H9 (cell line): ENCODE data around the gene THEM5. TPM values are rescaled to one million over a fixed set of nuclear protein-coding genes. Genes with fewer than 3 reads are reported as not detected.

Source experiments
- DNase-seq: peaks from one replicate; pipeline ENCODE4 v3.0.0-alpha.2; 2017
- H2AFZ ChIP-seq: one replicate; pipeline ENCODE4 v1.6.1; 2013; ENCODE audit warnings: mild to moderate bottlenecking, low read length, control low read depth, moderate library complexity
- H2AK5ac ChIP-seq: 2 replicates; pipeline ENCODE4 v1.6.1; 2013; ENCODE audit warnings: low read length, control low read depth, mixed read lengths; ENCODE audit not compliant: insufficient read length
- H2BK120ac ChIP-seq: one replicate; pipeline ENCODE4 v1.6.1; 2013; ENCODE audit warnings: low read depth, mild to moderate bottlenecking, low read length, control low read depth, inconsistent platforms; ENCODE audit not compliant: poor library complexity, severe bottlenecking
- H2BK12ac ChIP-seq: 2 replicates; pipeline ENCODE4 v1.6.1; 2013; ENCODE audit warnings: low read length, control low read depth, mixed read lengths, low read depth; ENCODE audit not compliant: insufficient read length
- H2BK15ac ChIP-seq: 2 replicates; pipeline ENCODE4 v1.6.1; 2013; ENCODE audit warnings: low read depth, low read length, control low read depth
- H2BK20ac ChIP-seq: one replicate; pipeline ENCODE4 v1.6.1; 2013; ENCODE audit warnings: low read depth, mild to moderate bottlenecking, low read length, control low read depth, inconsistent platforms; ENCODE audit not compliant: poor library complexity, severe bottlenecking
- H2BK5ac ChIP-seq: 2 replicates; pipeline ENCODE4 v1.6.1; 2013; ENCODE audit warnings: low read length, control low read depth, mixed read lengths; ENCODE audit not compliant: insufficient read length
- H3K14ac ChIP-seq: 2 replicates; pipeline ENCODE4 v1.6.1; 2013; ENCODE audit warnings: low read length, control low read depth; ENCODE audit not compliant: insufficient read depth
- H3K18ac ChIP-seq: 2 replicates; pipeline ENCODE4 v1.6.1; 2013; ENCODE audit warnings: low read depth, mild to moderate bottlenecking, mixed read lengths, low read length, control low read depth; ENCODE audit not compliant: insufficient read length
- H3K23ac ChIP-seq: 2 replicates; pipeline ENCODE4 v1.6.1; 2013; ENCODE audit warnings: low read length, control low read depth, mixed read lengths, low read depth; ENCODE audit not compliant: insufficient read length
- H3K23me2 ChIP-seq: 2 replicates; pipeline ENCODE4 v1.6.1; 2013; ENCODE audit warnings: low read depth, mild to moderate bottlenecking, mixed read lengths, low read length, control low read depth; ENCODE audit not compliant: insufficient read length, poor library complexity, severe bottlenecking
- H3K27ac ChIP-seq: 2 replicates; pipeline ENCODE4 v1.5.1; 2013; ENCODE audit warnings: low read length, control low read depth, mixed read lengths, low read depth; ENCODE audit not compliant: insufficient read length
- H3K27me3 ChIP-seq: 2 replicates; pipeline ENCODE4 v1.6.1; 2013; ENCODE audit warnings: low read length, control low read depth, inconsistent platforms; ENCODE audit not compliant: insufficient read depth
- H3K4ac ChIP-seq: 2 replicates; pipeline ENCODE4 v1.6.1; 2013; ENCODE audit warnings: low read depth, mild to moderate bottlenecking, control low read depth, inconsistent platforms, low read length, moderate library complexity
- H3K4me1 ChIP-seq: 2 replicates; pipeline ENCODE4 v1.6.1; 2013; ENCODE audit warnings: low read length, control low read depth, inconsistent platforms; ENCODE audit not compliant: insufficient read depth
- H3K4me2 ChIP-seq: 2 replicates; pipeline ENCODE4 v1.6.1; 2013; ENCODE audit warnings: low read length, control low read depth, mixed read lengths; ENCODE audit not compliant: insufficient read length, insufficient read depth
- H3K56ac ChIP-seq: 2 replicates; pipeline ENCODE4 v1.6.1; 2013; ENCODE audit warnings: low read depth, mild to moderate bottlenecking, mixed read lengths, low read length, control low read depth; ENCODE audit not compliant: insufficient read length
- H3K79me1 ChIP-seq: 2 replicates; pipeline ENCODE4 v1.6.1; 2013; ENCODE audit warnings: low read depth, mild to moderate bottlenecking, moderate library complexity, low read length, control low read depth, inconsistent platforms; ENCODE audit not compliant: insufficient read depth, poor library complexity, severe bottlenecking
- H3K79me2 ChIP-seq: 2 replicates; pipeline ENCODE4 v1.6.1; 2013; ENCODE audit warnings: low read length, control low read depth, inconsistent platforms; ENCODE audit not compliant: insufficient read depth
- H3K9ac ChIP-seq: 2 replicates; pipeline ENCODE4 v1.6.1; 2013; ENCODE audit warnings: low read length, control low read depth, mixed read lengths; ENCODE audit not compliant: insufficient read length; ENCODE audit errors: extremely low read depth
- H3K9me3 ChIP-seq: one replicate; pipeline ENCODE4 v1.6.1; 2013; ENCODE audit warnings: low read depth, low read length, inconsistent platforms; ENCODE audit not compliant: control insufficient read depth
- H3T11ph ChIP-seq: one replicate; pipeline ENCODE4 v1.6.1; 2013; ENCODE audit warnings: mild to moderate bottlenecking, low read length, control low read depth, inconsistent platforms
- H4K20me1 ChIP-seq: one replicate; pipeline ENCODE4 v1.6.1; 2013; ENCODE audit not compliant: control insufficient read depth, insufficient read length, insufficient read depth
- H4K5ac ChIP-seq: 2 replicates; pipeline ENCODE4 v1.6.1; 2013; ENCODE audit warnings: low read depth, mild to moderate bottlenecking, mixed read lengths, low read length, control low read depth; ENCODE audit not compliant: insufficient read length
- H4K8ac ChIP-seq: replicated peaks from 2 replicates; pipeline ENCODE4 v1.6.1; 2013; ENCODE audit warnings: low read length, control low read depth, mixed read lengths, low read depth; ENCODE audit not compliant: insufficient read length
- H4K91ac ChIP-seq: 2 replicates; pipeline ENCODE4 v1.6.1; 2013; ENCODE audit warnings: low read depth, mild to moderate bottlenecking, moderate library complexity, mixed read lengths, low read length, control low read depth; ENCODE audit not compliant: insufficient read length
- H3K27ac Mint-ChIP-seq, 3 experiments: 2 replicates in 2 of 3; 3 replicates in 1 of 3; pipeline ENCODE4 v1.8.0; 2020 to 2021; ENCODE audit warnings: mixed read lengths in 3 of 3, mild to moderate bottlenecking in 1 of 3, moderate library complexity in 1 of 3
- H3K27me3 Mint-ChIP-seq: 2 replicates; pipeline ENCODE4 v1.8.0; 2021; ENCODE audit warnings: low read depth, mild to moderate bottlenecking, moderate library complexity, mixed read lengths
- H3K36me3 Mint-ChIP-seq, 3 experiments: 2 replicates in 2 of 3; 3 replicates in 1 of 3; pipeline ENCODE4 v1.8.0; 2020 to 2021; ENCODE audit warnings: low read depth in 3 of 3, mixed read lengths in 3 of 3; ENCODE audit not compliant: insufficient read depth in 1 of 3
- H3K4me1 Mint-ChIP-seq, 2 experiments: 2 replicates each; pipeline ENCODE4 v1.8.0; 2020; ENCODE audit warnings: mixed read lengths in 2 of 2
- H3K4me3 Mint-ChIP-seq, 2 experiments: 2 replicates in 1 of 2; 3 replicates in 1 of 2; pipeline ENCODE4 v1.8.0; 2020 to 2021; ENCODE audit warnings: mild to moderate bottlenecking in 2 of 2, mixed read lengths in 2 of 2, moderate library complexity in 1 of 2
- H3K9me3 Mint-ChIP-seq, 2 experiments: 2 replicates in 1 of 2; 3 replicates in 1 of 2; pipeline ENCODE4 v1.8.0; 2020; ENCODE audit warnings: mild to moderate bottlenecking in 2 of 2, mixed read lengths in 2 of 2, moderate library complexity in 1 of 2
- CTCF ChIP-seq: fragments of 200-600 bp; sonication (generic); conservative IDR thresholded peaks from 3 replicates; pipeline ENCODE4 v1.8.0; 2021; ENCODE audit warnings: antibody characterized with exemption, mild to moderate bottlenecking
- WGBS: extraction: QIAGEN DNeasy Blood & Tissue Kit; methylation state at CpG from one replicate; pipeline ENCODE4 v1.1.7; 2013; ENCODE audit warnings: missing lambda C conversion rate, low lambda C conversion rate, mixed read lengths; ENCODE audit not compliant: insufficient read length; ENCODE audit errors: extremely low coverage; 5-methylcytosine and 5-hydroxymethylcytosine counted together
- total RNA-seq: library from RNA; stranded (reverse); gene quantifications from 2 replicates; pipeline ENCODE4 v1.2.1, GENCODE V29; 2021

THEM5 gene
- total RNA-seq, 1 experiment from 2014 or later: not detected

- Mint-ChIP-seq H3K27me3 (peaks cover 43% of the 10 kb centered on the region), H3K4me1 (peaks cover 24% of the 10 kb centered on the region in 2 experiments), H3K9me3 (no peaks in the 10 kb centered on the region), H3K4me3 (no peak overlapping the region), H3K36me3 (peaks cover 0 to 11% (median 0%) of the 10 kb centered on the region in 3 experiments; a peak in 1 of 7 replicates), H3K27ac (no peak overlapping the region)
- Histone ChIP-seq H2AK5ac (no peak overlapping the region), H3K4ac (no peak overlapping the region), H3K56ac (no peak overlapping the region), H3K23me2 (no peaks in the 10 kb centered on the region), H4K8ac (no peak overlapping the region), H4K91ac (no peak overlapping the region), H2BK12ac (no peak overlapping the region), H4K20me1 (no peaks in the 10 kb centered on the region), H3K79me2 (no peaks in the 10 kb centered on the region), H3T11ph (no peak overlapping the region), H2BK15ac (no peak overlapping the region), H3K9ac (no peak overlapping the region), H3K27me3 (no peaks in the 10 kb centered on the region), H3K14ac (no peak overlapping the region), H3K4me2 (no peak overlapping the region), H3K79me1 (no peaks in the 10 kb centered on the region), H3K4me1 (peaks cover 3% of the 10 kb centered on the region; the same call in 1 of the 2 replicates), H3K23ac (no peak overlapping the region), H2AFZ (no peak overlapping the region), H3K27ac (no peak overlapping the region), H4K5ac (no peak overlapping the region), H2BK120ac (no peak overlapping the region), H2BK20ac (no peak overlapping the region), H3K9me3 (no peaks in the 10 kb centered on the region), H2BK5ac (no peak overlapping the region), H3K18ac (no peak overlapping the region)
- WGBS: no CpG with 5 or more reads among the region's 11 CpGs
- no peak for TF ChIP-seq CTCF
- DNase-seq: no peak
Observed at GRCh38 chr1:151847867-151848596, 5.5 kb downstream of the THEM5 start.
